CD4-positive, alpha-beta memory T cell (primary cell): ENCODE measurements around the gene CTDSP2. TPM values are rescaled to one million over a fixed set of nuclear protein-coding genes. Genes with fewer than 3 reads are reported as not detected.
A peak's percentile ranks its signal among the peaks of the same experiment; 100 is the strongest.
"Not testable (repeated sequence)": the region's sequence is repeated elsewhere in the genome, so short reads cannot be mapped to it uniquely, and the experiment has no call there.

Experiments used
- CTCF ChIA-PET: fragments of 350-600 bp; sonication (Branson Sonifier 250); formaldehyde crosslinking; loops from one replicate; lab custom pipeline; 2021; ENCODE audit warnings: inconsistent platforms; ENCODE audit not compliant: partially characterized antibody; lab: Charles Lee
- POLR2A ChIA-PET: fragments of 350-600 bp; sonication (Branson Sonifier 250); formaldehyde crosslinking; loops from one replicate; lab custom pipeline; 2021; ENCODE audit not compliant: partially characterized antibody; lab: Charles Lee
- DNase-seq, 5 donors: peaks; one replicate each; pipeline versions ENCODE4 v3.0.0 to v3.0.0-alpha.2; 2020 to 2022; ENCODE audit warnings: mixed read lengths in 1 of 5
- H3K27ac ChIP-seq: one replicate; pipeline ENCODE4 v1.7.0; 2013; ENCODE audit warnings: low read depth, low read length
- H3K27me3 ChIP-seq: 2 replicates; pipeline ENCODE4 v1.7.0; 2013; ENCODE audit warnings: mild to moderate bottlenecking, low read length, moderate library complexity; ENCODE audit not compliant: insufficient read depth
- H3K36me3 ChIP-seq: 2 replicates; pipeline ENCODE4 v1.7.0; 2013; ENCODE audit warnings: mild to moderate bottlenecking, low read length, moderate library complexity; ENCODE audit not compliant: insufficient read depth
- H3K4me1 ChIP-seq: 2 replicates; pipeline ENCODE4 v1.7.0; 2013; ENCODE audit warnings: mild to moderate bottlenecking, low read length, moderate library complexity; ENCODE audit not compliant: insufficient read depth
- H3K4me3 ChIP-seq, 2 donors: one replicate each; pipeline ENCODE4 v1.7.0; 2013; ENCODE audit warnings: low read length in 2 of 2, mild to moderate bottlenecking in 1 of 2
- H3K9me3 ChIP-seq, 2 donors: one replicate each; pipeline ENCODE4 v1.7.0; 2013; ENCODE audit warnings: low read length in 2 of 2, control low read depth in 1 of 2; ENCODE audit not compliant: control insufficient read depth in 1 of 2
- H3K27ac Mint-ChIP-seq, 7 donors: one replicate each; pipeline ENCODE4 v1.8.0; 2020 to 2021; ENCODE audit warnings: mixed read lengths in 7 of 7, mild to moderate bottlenecking in 6 of 7, inconsistent platforms in 3 of 7, moderate library complexity in 3 of 7
- H3K27me3 Mint-ChIP-seq, 2 donors: one replicate each; pipeline ENCODE4 v1.8.0; 2020 to 2021; ENCODE audit warnings: mixed read lengths in 2 of 2
- H3K36me3 Mint-ChIP-seq, 2 donors: one replicate each; pipeline ENCODE4 v1.8.0; 2020 to 2021; ENCODE audit warnings: mixed read lengths in 2 of 2, inconsistent platforms in 1 of 2, mild to moderate bottlenecking in 1 of 2
- H3K4me1 Mint-ChIP-seq, 4 donors: one replicate each; pipeline ENCODE4 v1.8.0; 2020 to 2021; ENCODE audit warnings: mixed read lengths in 4 of 4, mild to moderate bottlenecking in 1 of 4
- H3K4me3 Mint-ChIP-seq, 8 donors: one replicate each; pipeline ENCODE4 v1.8.0; 2020 to 2021; ENCODE audit warnings: mixed read lengths in 8 of 8, mild to moderate bottlenecking in 7 of 8, moderate library complexity in 6 of 8, inconsistent platforms in 3 of 8
- H3K9me3 Mint-ChIP-seq, 8 donors: one replicate each; pipeline ENCODE4 v1.8.0; 2020 to 2021; ENCODE audit warnings: mixed read lengths in 8 of 8, mild to moderate bottlenecking in 5 of 8, inconsistent platforms in 3 of 8, moderate library complexity in 1 of 8
- intact Hi-C: fragments of 100-400 bp; cut with micrococcal nuclease; formaldehyde crosslinking; loops from one replicate; pipeline ENCODE4 v1.15.1; 2023
- polyA plus RNA-seq, 2 donors: library from polyadenylated mRNA; unstranded; fragments of 300-500 nt; fragmentation: Illumina TruSeq; gene quantifications; one replicate each; pipeline ENCODE4 v1.2.3, GENCODE V29; 2021
- total RNA-seq, 2 experiments: library from RNA; stranded (reverse); gene quantifications; one replicate each; pipeline ENCODE4 v1.2.3, GENCODE V29; 2021

The CTDSP2 gene
- total and polyA plus RNA-seq, 4 experiments from 2014 or later = 57.7 to 285 (median 174) TPM

DNA sequence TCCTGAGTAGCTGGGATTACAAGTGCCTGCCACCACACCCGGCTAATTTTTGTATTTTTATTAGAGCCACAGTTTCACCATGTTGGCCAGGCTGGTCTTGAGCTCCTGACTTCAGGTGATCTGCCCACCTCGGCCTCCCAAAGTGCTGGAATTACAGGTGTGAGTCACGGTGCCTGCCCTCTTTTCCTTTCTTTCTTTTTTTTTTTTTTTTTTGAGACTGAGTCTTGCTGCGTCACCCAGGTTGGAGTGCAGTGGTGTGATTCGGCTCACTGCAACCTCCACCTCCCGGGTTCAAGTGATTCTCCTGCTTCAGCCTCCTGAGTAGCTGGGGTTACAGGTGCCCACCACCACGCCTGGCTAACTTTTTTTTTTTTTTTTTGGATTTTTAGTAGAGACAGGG lies 11.6 kb upstream of the CTDSP2 start:
- H3K27ac Mint-ChIP-seq, H3K4me1 Mint-ChIP-seq, H3K4me3 ChIP-seq, H3K9me3 Mint-ChIP-seq, H3K36me3 ChIP-seq, H3K27me3 ChIP-seq, intact Hi-C loops, H3K27ac ChIP-seq, DNase-seq, CTCF ChIA-PET, H3K4me3 Mint-ChIP-seq, H3K9me3 ChIP-seq, POLR2A ChIA-PET, H3K36me3 Mint-ChIP-seq, H3K4me1 ChIP-seq: not testable (repeated sequence)
- peaks cover 9 to 16% of the 10 kb centered on the region in 2 donors for H3K27me3 Mint-ChIP-seq

DNA sequence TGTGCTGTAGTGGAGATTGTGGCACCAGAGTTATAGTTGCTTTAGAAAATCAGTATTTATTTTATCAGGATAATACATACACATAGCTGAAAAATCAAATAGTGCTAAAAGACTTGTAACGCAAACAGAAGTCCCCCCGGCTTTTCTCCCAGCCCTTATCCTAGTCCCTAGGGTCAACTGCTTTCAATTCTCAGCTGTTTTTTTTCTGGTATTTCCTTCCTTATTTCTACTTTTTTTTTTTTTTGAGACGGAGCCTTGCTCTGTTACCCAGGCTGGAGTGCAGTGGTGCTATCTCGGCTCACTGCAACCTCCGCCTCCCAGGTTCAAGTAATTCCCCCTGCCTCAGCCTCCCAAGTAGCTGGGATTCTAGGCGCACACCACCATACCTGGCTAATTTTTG lies 8.4 kb upstream of the CTDSP2 start:
- Mint-ChIP-seq H3K4me1 (peaks cover 9 to 11% (median 10%) of the 10 kb centered on the region in 4 donors), H3K27ac (no peak overlapping the region), H3K27me3 (peaks cover 18 to 23% of the 10 kb centered on the region in 2 donors), H3K36me3 (no peaks in the 10 kb centered on the region), H3K9me3 (peaks cover 0 to 6% (median 0%) of the 10 kb centered on the region in 8 donors), H3K4me3 (no peak overlapping the region)
- H3K9me3 ChIP-seq = no peaks in the 10 kb centered on the region
- POLR2A ChIA-PET = interaction anchor here (1.0 kb wide), 1 partner anchor 10 kb away, joined by 3 read pairs; no protein-coding TSS in a partner anchor
- no peaks in the 10 kb centered on the region for H3K36me3 ChIP-seq
- CTCF ChIA-PET = interaction anchor here (0.9 to 1.0 kb wide), 2 partner anchors 10 to 22 kb away, joined by 3 read pairs; no protein-coding TSS in a partner anchor
- no peak overlapping the region for H3K4me3 ChIP-seq
- H3K4me1 ChIP-seq = no peaks in the 10 kb centered on the region
- no peaks in the 10 kb centered on the region for H3K27me3 ChIP-seq
- intact Hi-C loops = no loop called here
- DNase-seq = no peak
- no peak overlapping the region for H3K27ac ChIP-seq

- Mint-ChIP-seq H3K36me3 (no peaks in the 10 kb centered on the region), H3K4me3 (no peak overlapping the region), H3K4me1 (peaks cover 9 to 13% (median 10%) of the 10 kb centered on the region in 4 donors), H3K27me3 (peaks cover 18 to 21% of the 10 kb centered on the region in 2 donors), H3K9me3 (peaks cover 0 to 6% (median 0%) of the 10 kb centered on the region in 8 donors), H3K27ac (no peak overlapping the region)
- H3K4me3 ChIP-seq = no peak overlapping the region
- ChIA-PET CTCF (interaction anchor here (0.6 to 1.3 kb wide), 2 partner anchors 10 to 98 kb away, joined by 3 to 5 read pairs; no protein-coding TSS in a partner anchor), POLR2A (interaction anchor here (1.0 to 1.3 kb wide), 2 partner anchors 10 to 11 kb away, joined by 3 to 4 read pairs; no protein-coding TSS in a partner anchor)
- no peak overlapping the region for H3K27ac ChIP-seq
- no peaks in the 10 kb centered on the region for H3K36me3 ChIP-seq
- intact Hi-C loops = no loop called here
- H3K9me3 ChIP-seq = no peaks in the 10 kb centered on the region
- no peaks in the 10 kb centered on the region for H3K27me3 ChIP-seq
- no peak for DNase-seq
- H3K4me1 ChIP-seq = no peaks in the 10 kb centered on the region
Observed at GRCh38 chr12:57853864-57854556, 7.5 kb upstream of the CTDSP2 start.

DNA sequence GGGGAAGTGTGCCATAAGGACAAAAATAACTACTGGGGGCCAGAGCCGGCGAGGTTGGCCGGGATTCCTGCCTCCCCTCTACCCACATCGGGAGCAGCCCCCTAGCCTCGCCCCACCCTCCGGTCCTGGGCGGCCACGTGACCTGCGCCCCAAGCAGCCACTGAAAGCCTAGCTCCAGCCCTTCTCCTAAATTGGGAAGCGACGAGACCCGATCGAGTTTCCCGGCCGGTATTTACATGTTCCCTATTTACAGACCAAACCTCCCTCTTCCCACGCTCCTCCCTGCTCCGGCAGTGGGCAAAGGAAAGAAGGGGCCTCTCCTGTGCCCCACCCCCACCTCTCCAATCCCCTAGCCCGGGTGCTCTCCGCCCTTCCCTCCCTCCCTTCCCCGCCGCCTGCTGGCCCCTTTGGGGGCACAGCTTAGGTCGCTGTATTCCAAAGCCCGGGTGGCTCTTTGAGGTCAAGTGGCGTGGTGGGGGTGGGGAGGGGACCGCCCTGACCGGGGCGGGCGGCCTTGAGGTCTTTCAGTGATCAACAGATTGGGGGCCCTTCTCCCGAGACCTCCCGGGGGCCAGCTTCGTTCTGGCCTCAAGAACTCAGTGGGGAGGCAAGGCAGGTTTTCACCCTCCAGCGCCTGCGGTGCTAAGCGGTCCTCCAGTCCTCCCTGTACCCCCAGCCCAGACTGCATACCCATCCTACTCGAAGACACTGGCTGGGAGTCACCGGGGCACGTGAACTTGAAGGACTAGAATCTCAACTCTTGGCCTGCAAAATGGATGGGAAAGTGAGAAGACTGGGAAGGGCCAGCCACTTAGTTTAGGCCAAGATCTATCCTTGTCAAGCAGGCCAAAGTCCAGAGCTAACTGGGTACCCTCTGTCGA lies 6.3 kb upstream of the CTDSP2 start:
- no peaks in the 10 kb centered on the region for H3K36me3 ChIP-seq
- H3K27ac ChIP-seq = no peak overlapping the region
- no peaks in the 10 kb centered on the region for H3K9me3 ChIP-seq
- CTCF ChIA-PET = interaction anchor here (0.9 to 1.3 kb wide), 3 partner anchors 9 to 46 kb away, joined by 3 to 5 read pairs (median 3); no protein-coding TSS in a partner anchor
- H3K4me3 ChIP-seq = no peak overlapping the region
- peaks cover 0 to 6% (median 0%) of the 10 kb centered on the region in 8 donors for H3K9me3 Mint-ChIP-seq
- H3K4me3 Mint-ChIP-seq = no peak overlapping the region
- H3K27me3 Mint-ChIP-seq = peaks cover 18 to 21% of the 10 kb centered on the region in 2 donors
- H3K27me3 ChIP-seq = no peaks in the 10 kb centered on the region
- no peak overlapping the region for H3K27ac Mint-ChIP-seq
- intact Hi-C loops = no loop called here
- H3K4me1 Mint-ChIP-seq = peaks cover 11 to 25% (median 15%) of the 10 kb centered on the region in 4 donors
- POLR2A ChIA-PET = interaction anchor here (1.0 to 3.1 kb wide), 4 partner anchors 9 to 46 kb away, joined by 3 to 10 read pairs (median 4); no protein-coding TSS in a partner anchor
- H3K4me1 ChIP-seq = peaks cover 5% of the 10 kb centered on the region
- no peak for DNase-seq
- peaks cover 0 to under 1% of the 10 kb centered on the region in 2 donors for H3K36me3 Mint-ChIP-seq

- ChIA-PET POLR2A (interaction anchor here (1.0 to 3.1 kb wide), 4 partner anchors 9 to 47 kb away, joined by 3 to 10 read pairs (median 4); no protein-coding TSS in a partner anchor), CTCF (interaction anchor here (0.9 to 1.0 kb wide), 2 partner anchors 42 to 46 kb away, joined by 3 read pairs; no protein-coding TSS in a partner anchor)
- intact Hi-C loops = no loop called here
- no peaks in the 10 kb centered on the region for H3K36me3 ChIP-seq
- Mint-ChIP-seq H3K4me1 (peaks cover 13 to 28% (median 19%) of the 10 kb centered on the region in 4 donors), H3K9me3 (peaks cover 0 to 6% (median 0%) of the 10 kb centered on the region in 8 donors), H3K27me3 (peaks cover 18 to 21% of the 10 kb centered on the region in 2 donors), H3K27ac (no peak overlapping the region), H3K4me3 (no peak overlapping the region), H3K36me3 (peaks cover 0 to 2% of the 10 kb centered on the region in 2 donors)
- no peak overlapping the region for H3K27ac ChIP-seq
- H3K4me1 ChIP-seq = peaks cover 10% of the 10 kb centered on the region
- H3K4me3 ChIP-seq = no peak overlapping the region
- no peaks in the 10 kb centered on the region for H3K9me3 ChIP-seq
- no peaks in the 10 kb centered on the region for H3K27me3 ChIP-seq
- no peak for DNase-seq
Observed at GRCh38 chr12:57852200-57852599, 5.7 kb upstream of the CTDSP2 start.

GRCh38 chr12:57851552-57851951 lies 5.0 kb upstream of the CTDSP2 start:
- H3K27ac ChIP-seq = no peak overlapping the region
- POLR2A ChIA-PET = interaction anchor here (1.1 to 3.1 kb wide), 4 partner anchors 9 to 26 kb away, joined by 3 to 10 read pairs (median 4); no protein-coding TSS in a partner anchor
- no peak for DNase-seq
- CTCF ChIA-PET = interaction anchor here (0.9 to 1.4 kb wide), 3 partner anchors 19 to 47 kb away, joined by 3 to 6 read pairs (median 3); no protein-coding TSS in a partner anchor
- no peaks in the 10 kb centered on the region for H3K9me3 ChIP-seq
- no peak overlapping the region for H3K4me3 Mint-ChIP-seq
- peaks cover 18 to 21% of the 10 kb centered on the region in 2 donors for H3K27me3 Mint-ChIP-seq
- peaks cover 0 to 2% (median 0%) of the 10 kb centered on the region in 8 donors for H3K9me3 Mint-ChIP-seq
- H3K4me1 ChIP-seq = peaks cover 14% of the 10 kb centered on the region
- no peaks in the 10 kb centered on the region for H3K27me3 ChIP-seq
- no peak overlapping the region for H3K4me3 ChIP-seq
- peaks cover 15 to 32% (median 21%) of the 10 kb centered on the region in 4 donors for H3K4me1 Mint-ChIP-seq
- peaks cover 0 to 4% of the 10 kb centered on the region in 2 donors for H3K36me3 Mint-ChIP-seq
- no peaks in the 10 kb centered on the region for H3K36me3 ChIP-seq
- H3K27ac Mint-ChIP-seq = peak overlapping the region in 3 of 7 donors; percentile 7 to 36 (median 25)
- intact Hi-C loops = no loop called here
